ENCODE results near the gene SYNDIG1. TPM values are rescaled to one million over a fixed set of nuclear protein-coding genes. Genes with fewer than 3 reads are reported as not detected.

Gene SYNDIG1
- total RNA-seq, 1 experiment from 2014 or later, result 1.1 TPM

DNA sequence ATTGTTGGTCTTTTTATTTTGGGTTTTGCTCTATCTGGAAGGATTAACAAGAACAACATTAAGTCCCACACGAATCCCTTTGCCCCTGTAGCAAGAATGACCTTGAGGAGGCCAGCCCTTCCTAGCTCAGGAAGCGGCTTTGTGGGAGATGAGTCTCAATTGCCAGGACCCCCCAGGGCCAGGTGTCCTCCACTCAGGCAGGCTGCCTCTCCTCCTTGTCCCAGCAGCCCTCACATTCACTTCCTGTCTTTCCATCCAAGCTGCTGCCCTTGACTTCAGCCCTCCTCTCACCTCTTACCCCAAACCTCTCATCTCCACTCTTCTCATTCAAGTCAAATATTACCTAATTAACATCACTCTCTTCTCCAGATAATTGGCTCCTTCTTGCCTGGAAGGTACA lies 22.6 kb upstream of the SYNDIG1 start:
- DNase-seq (ENCODE audit: low read depth), result no peak

DNA sequence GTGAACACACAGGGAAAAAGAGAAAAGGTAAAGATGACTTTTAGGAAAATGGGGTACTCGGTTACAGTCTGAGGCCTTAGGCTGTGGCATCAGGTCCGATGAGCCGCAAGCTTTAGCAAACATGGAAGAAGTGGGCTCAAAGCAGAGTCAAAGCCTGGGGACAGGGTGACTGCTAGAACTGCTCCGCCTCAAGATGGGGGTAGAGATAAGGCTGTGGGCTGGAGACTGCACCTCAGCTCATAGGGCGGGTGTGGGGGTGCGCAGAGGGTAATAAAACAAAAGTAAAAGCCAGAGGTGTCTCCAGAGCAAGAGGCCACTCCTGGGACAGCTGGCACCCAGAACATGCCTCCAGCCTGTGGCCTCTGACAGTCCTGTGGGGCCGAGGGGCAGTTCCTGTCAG lies 21.3 kb upstream of the SYNDIG1 start:
- DNase-seq (ENCODE audit: low read depth), result no peak

DNA sequence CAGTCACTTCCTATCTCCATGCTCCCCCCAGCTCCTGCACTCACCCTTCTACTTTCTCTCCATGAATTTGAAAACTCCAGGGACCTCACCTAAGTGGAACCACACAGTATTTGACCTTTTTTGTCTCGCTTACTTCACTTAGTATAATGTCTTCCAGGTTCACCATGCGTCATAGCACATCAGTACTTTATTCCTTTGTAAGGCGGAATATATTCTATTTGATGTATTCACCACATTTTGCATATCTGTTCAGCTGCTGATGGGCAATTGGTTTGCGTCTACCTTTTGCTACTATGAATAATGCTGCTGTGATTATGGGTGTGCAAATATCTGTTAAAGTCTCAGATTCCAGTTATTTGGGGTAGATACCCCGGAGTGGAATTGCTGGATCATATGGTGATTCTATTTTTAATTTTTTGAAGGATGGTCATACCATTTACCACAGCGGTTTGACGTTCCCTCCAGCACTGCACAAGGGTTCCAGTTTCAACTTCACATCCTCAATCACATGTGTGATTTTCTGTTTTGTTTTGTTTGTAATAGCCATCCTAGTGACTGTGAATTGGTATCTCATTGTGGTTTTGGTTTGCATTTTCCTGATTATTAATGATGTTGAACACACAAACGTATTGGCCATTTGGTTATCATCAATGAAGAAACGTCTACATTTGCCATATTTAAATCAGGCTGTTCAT lies 20.3 kb upstream of the SYNDIG1 start:
- no peak for DNase-seq (ENCODE audit: low read depth)

DNA sequence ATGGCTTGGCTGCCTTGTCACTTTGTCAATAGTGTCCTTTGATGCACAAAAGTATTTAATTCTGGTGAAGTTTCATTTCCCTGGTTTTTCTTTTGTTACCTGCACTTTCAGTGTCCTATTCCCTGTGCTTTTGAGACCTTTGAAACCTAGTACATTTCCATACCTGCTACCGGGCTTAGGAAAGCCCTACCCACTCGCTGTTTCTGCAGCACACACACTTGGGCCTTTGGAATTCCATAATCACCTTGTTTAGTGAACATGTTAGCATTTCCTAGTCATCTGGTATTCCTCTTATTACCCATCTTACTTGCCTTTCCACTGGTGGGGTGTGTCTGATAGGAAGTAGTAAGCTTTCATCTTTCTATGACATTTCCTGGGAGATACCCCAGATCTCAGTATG lies 19.3 kb upstream of the SYNDIG1 start:
- DNase-seq (ENCODE audit: low read depth), result no peak

DNA sequence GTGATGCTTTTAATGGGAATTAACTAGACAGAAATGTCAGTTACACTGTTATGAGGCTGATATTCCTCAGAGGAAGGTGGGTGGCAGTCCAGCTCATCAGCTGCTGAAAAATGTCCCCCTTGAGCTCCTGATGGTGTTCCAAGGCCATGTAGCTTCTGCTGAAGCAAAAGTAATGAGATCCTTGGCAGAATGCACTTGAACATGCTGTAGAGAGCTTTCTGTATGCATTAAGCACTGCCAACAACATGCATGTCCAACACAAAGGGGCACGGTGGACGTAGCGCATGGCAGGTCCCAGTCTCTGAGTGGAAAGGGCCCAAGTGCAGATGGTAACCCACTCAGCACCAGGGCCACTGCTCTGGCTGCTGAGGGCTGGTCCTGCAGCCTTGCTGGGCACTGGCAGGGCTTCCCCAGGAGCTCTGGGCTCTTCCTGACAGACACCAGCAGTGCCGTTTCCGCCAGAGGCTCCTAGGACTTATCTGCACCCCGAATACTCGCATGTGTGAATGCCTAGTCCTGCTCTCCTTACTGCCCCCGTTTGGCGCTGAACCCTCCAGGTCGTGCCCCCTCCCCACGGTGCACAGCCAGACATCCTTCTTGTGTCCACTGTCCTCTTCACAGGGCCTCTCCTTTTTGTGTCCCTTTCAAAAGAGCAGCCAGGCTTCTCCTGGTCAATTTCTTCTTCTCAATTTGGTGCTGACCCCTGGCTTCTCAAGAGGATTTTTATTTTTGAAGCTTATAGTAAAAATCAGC lies 18.6 kb upstream of the SYNDIG1 start:
- no peak for DNase-seq (ENCODE audit: low read depth)

DNA sequence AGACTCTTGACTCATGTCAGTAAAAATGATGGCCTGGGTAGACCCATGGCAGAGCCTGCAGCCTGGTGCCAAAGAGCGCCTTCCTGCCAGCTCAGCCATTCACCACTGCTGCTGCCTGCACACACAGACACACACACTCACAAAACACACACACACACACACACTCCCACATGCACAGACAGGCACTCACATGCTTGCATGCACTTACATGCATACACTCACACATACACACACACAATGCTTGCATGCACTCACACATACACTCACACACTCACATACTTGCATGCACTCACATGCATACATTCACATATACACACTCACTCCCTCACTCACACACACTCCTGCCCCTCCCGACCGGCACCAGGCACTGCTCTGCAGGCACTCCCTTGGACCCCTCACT lies 18.0 kb upstream of the SYNDIG1 start:
- DNase-seq (ENCODE audit: low read depth), result no peak

DNA sequence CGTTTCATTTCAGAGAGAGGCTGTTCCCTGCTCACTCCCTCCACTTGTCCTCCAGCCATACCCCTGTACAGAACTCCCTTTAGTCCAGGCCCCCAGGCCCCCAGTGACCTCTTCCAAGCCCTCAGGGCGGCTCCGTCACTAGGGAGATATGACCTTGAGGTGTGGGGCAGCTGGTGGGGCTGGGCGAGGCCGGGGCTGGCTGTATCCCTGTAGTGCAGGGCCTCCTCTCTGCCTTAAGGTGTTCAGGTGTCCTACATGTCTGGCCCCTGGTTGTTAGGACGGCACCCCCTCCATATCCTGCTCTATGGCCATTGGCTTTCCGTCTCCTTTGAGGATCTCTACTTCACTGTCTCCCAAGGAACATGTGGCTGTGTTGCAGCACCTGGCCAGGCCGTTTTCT lies 17.4 kb upstream of the SYNDIG1 start:
- no peak for DNase-seq (ENCODE audit: low read depth)

DNA sequence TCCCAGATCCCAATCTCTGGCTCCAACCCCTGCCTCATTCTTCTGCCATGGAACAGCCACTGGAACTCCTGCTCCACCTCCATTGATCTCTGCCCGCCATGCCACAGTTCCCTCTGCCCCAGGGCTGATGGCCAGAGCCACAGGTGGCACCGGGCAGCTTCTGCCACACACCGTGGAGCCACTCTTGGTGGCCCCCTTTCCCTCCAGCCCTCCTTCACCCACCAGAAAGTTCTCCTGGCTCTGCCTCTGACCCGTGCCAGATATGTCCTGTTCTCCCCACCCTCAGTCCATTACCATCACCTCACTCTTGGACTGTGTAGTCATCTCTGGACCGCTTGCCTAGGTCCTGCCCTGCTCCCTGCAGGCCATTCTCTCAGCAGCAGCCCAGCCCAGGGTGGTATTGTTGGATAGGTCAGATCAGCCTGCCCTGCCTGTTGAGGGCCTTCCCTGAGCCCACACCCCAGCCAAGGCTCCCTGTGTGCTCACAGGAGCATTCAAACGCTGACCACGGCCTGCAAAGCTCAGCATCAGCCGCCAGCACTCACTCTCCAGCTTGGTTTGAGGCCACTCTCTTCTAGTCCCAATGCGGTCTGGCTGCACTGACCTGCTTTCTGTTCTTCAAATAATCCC lies 16.8 kb upstream of the SYNDIG1 start:
- DNase-seq (ENCODE audit: low read depth), result no peak

DNA sequence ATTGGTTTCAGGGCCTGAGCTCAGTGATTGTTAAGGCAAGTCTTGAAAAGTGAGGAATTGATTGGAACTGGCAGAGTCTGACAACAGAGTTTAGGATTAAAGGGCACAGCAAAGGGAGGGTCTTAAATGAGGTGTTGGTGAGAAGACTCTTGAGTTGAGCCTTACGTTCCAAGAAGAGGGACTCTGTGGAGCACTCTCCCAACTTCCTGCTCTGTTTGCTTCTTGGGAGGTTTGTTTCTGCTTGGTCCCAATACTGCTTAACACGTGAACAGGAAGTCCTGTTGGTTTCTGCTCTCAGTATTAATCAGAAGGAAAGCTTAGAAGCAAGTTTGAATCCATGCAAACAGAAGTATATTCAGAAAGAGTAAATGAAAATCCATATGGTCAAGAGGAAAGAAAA lies 15.6 kb upstream of the SYNDIG1 start:
- DNase-seq (ENCODE audit: low read depth), result no peak

DNA sequence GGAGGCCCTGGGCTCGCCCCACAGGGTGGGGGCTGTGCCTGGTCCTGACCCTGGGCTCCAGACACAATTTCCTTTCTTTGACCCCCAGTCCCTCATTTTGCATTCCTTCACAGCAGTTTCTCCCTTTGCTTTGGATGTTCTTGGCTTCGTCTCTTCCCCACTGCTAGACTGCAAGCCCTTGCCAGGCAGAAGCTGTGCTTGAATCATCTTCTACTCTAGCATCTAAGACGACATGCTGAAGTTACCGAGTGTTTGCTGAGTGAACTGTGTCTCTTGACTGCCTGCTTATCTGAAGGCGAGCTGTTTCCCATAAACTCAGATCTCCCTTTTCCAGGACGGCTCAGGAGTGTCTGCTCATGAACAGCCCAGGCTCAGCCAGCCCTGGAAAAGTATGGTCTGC lies 14.3 kb upstream of the SYNDIG1 start:
- DNase-seq (ENCODE audit: low read depth), result no peak

DNA sequence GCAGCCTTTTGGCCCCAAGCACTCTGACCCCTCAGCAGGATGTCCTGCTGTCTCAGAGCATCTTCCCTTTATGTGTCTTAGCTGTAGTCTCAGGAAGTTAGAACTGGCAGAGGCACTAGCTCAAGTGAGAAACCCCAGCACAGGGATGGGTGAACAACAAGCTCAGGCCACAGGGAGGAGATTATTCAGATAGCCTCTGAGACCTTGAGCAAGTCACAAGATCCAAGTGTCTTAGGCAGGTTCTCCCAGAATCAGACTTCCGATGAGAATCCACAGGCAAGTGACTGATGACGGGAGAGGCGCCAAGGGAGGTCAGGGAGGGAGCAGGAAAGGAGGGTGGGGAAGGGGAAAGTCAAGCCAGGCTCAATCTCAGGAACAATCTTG lies 13.0 kb upstream of the SYNDIG1 start:
- DNase-seq (ENCODE audit: low read depth), result no peak

DNA sequence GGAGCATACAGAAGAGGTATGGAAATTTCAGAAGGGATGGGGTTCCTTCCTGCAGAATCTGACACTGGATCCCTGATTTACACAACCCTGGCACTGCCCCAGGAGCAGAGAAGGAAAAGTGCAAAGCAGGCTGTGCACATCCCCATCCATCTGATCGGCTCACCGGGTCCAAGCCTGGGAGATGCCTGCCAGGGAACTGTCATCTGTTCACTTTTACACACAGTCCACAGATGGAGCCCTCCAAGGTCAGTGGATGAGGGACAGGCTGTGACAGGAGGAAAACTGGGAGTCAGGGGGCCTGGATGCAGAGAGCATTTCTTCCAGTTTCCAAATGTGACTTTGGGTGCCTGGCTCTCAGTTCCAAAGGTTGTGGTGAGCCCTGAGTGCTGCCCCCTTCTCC lies 11.0 kb upstream of the SYNDIG1 start:
- no peak for DNase-seq (ENCODE audit: low read depth)

DNA sequence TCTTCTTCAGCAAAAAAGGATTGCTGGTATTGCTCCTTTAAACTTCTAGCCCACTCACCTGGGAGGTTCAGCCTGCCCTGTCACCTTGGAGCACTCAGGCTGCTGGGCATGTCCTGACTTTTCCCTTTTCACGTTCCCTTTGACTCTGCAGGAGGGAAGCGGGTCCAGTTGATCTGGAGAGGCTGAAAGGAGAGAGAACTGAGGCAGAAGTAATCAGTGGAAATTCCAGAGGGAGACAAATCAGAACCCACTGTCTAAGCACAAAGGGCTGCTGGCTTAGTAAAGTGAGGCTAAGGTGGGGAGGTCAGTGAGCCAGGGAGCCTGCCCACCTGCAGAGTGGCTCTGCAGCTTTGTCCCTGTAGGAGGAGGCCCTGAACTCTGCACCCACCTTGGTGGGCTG lies 9.7 kb upstream of the SYNDIG1 start:
- no peak for DNase-seq (ENCODE audit: low read depth)

DNA sequence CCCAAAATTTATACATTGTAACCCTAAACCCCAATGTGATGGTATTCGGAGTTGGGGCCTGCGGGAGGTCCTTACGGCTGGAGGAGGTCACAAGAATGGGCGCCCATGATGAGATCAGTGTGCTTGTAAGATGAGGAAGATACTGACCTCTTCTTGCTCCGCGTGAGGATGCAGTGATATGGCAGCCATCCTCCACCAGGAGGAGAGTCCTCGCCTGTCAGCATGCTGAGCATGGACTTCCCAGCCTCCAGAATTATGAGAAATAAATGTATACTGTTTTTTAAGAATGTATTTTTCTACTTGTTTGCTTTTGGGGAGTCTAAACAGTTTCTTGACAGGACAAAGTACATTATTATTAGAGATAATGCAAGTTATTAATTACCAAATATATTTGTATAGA lies 8.7 kb upstream of the SYNDIG1 start:
- no peak for DNase-seq (ENCODE audit: low read depth)

DNA sequence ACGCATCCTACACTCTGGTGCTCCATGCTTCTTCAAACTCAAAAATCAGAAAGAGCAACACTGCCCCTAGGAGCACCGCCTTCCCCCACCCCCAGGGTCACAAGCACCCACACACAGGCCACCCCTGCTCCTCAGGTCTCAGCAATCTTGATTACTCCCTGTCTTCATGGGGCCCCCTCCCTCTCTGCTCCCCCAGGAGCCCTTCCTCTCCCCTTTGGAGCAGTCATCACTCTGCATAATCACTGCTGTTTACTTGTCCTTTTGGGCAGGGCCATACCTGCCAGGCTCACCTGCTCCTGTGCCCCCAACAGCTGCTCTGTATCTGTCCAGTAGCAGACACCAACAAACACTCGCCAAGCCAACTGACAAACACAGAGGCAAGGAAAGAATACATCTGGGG lies 7.6 kb upstream of the SYNDIG1 start:
- no peak for DNase-seq (ENCODE audit: low read depth)

DNA sequence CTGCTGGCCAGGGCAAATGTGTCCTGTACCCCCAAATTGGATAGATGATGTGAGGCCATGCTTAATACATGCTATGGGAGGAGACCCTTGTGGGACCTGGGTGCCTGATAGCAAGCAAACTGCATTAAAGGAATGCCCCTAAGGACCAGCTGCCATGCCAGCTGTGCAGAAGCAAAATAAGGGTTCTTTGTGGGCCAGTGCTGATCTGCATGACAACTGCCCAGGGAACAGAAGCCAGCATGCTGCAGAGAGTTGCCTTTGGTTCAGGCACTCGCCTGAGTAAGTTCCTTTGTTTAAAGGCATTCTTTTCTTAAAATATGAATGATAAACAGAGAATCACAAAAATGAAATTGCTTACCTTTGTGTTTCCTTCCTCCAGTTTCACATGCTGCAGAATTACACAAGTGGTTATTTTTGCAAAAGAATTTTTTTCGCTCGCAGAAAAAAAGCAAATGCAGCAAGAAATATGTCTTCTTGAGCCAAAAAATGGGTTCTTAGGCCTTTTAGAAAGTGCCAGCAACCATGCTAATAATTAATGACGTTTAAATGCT lies 6.9 kb upstream of the SYNDIG1 start:
- DNase-seq (ENCODE audit: low read depth), result no peak

DNA sequence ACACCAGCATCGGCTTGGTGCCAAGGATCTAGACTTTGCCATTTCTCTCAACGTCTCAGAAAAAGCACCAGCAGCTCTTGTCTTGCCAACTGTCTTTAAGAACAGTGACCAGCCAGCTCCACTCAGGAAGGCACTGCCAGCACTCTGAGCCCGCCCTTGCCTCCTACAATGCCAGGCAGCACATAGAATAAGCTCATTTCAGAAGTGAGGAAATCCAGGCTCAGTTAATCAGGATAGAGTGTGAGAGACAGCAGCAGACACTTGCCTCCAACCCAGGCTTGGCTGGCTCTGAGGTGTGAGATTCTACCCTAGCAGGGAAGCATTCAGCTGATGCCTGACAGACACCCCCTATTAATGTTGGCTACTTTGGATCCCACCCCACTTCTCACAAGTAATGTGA lies 4.3 kb upstream of the SYNDIG1 start:
- no peak for DNase-seq (ENCODE audit: low read depth)

DNA sequence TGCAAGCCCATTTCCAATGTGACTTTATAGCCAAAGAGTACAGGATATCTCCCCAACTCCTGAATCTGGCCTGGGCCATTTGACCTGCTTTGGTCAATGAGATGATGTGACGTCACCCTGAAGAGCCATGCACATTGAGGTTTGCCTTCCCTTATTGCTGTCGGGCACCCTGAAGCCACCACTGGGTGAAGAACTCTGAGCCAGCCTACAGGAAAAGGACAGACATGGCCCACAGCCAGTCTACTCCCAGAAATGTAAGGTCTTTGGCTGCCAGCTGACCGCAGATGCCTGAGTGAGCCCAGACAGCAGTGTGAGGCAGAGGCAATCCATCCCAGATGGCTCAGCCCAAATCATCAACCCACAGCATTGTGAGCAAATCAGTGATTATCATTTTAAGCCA lies 3.7 kb upstream of the SYNDIG1 start:
- peak; percentile 46 for DNase-seq (ENCODE audit: low read depth)

DNA sequence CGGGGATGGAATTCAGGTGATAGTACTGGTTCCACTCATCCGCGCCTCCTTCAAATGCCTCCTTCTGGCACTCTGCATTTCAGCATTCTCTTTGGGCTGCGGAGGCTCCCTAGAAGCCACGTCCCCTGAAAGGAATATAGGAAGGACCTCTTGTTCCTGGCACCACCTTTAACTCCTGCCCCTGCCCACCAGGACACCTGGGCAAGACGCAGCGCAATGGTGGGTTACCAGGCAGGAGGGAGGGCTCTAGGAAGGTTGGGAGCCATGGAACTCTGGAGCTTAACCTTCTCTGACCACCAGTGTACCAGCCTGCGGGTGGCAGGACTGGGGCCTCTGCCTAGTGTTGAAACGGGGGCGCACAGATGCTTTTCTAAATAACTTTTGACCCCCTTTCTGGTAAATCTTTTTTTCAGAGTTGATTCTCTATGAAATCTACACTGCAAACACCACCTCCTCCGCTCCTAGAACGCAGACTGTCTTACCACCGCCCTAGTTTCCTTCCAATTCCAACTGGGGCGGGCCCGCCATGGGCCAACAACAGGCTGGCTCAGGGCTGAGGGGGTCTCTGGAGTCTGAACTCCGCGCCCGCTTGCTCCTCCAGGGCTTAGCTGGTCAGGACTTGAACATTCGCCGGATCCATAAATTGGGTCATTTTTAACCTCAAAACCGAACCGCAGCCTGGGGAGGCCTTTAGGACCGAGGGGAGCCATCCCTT lies 871 bp upstream of the SYNDIG1 start:
- no peak for DNase-seq (ENCODE audit: low read depth)

DNA sequence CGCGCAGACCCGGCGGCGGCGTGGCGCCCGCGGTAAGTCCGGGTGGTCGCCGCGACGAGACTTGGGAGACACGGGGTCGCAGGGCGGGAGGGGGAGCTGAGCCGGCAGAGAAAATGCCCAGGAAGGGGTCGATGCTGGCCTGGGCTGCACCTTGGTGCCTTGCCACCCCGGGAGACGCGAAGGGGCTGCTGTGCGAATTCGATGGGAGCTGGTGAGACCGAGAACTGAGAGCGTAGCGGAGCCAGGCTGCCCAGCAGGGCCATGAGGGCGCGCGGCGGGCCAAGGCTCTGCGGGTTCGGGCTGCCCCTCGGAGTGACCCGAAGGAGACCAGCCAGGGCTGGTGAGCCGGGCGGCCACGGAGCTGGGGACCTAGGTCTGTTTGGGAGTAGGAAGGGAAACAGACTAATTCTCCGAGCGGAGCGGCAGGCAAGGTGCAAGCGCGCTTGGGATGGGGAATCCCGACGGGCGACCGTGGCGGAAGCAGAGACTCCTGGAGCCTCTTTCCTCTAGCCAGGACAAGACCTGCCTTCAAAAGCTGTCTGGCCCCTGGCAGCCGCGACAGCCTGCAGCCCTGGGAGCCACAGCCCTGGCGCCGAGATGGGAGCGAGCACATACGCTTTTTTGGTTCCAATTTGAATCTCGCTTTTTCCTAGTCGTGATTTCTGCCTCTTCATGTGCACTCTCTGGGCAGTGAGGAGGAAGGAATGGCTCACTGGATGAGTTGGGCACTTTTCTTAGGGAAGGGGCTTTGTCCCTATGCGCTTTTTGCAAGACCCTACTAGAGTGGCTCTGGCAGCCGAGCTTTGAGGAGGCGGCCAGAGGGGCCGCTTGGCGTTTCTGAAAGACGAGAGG lies 691 bp downstream of the SYNDIG1 start:
- peak; percentile 5 for DNase-seq (ENCODE audit: low read depth)
